Erythroblast (primary cell): ENCODE results near the gene FICD.

Experiments used
- GATA1 ChIP-seq: IDR thresholded peaks from 2 replicates; pipeline ENCODE4 v1.6.1; 2011; ENCODE audit warnings: low read depth, mild to moderate bottlenecking, control low read depth, low read length, moderate library complexity
- POLR2A ChIP-seq: IDR thresholded peaks from 2 replicates; pipeline ENCODE4 v1.6.1; 2011; ENCODE audit warnings: mild to moderate bottlenecking, low read length

- TF ChIP-seq POLR2A (no peak), GATA1 (no peak)
These were observed 30.6 kb upstream of the FICD start for GRCh38 chr12:108484431-108484830.
